GM18517 (cell line): ENCODE data around the gene DERL3.

Experiments used
- ATAC-seq: cut with Tn5 transposase; IDR thresholded peaks from one replicate; pipeline ENCODE4 v1.9.1; 2021; ENCODE audit warnings: mild to moderate bottlenecking, moderate library complexity; ENCODE audit not compliant: unreplicated experiment

Gene DERL3

DNA sequence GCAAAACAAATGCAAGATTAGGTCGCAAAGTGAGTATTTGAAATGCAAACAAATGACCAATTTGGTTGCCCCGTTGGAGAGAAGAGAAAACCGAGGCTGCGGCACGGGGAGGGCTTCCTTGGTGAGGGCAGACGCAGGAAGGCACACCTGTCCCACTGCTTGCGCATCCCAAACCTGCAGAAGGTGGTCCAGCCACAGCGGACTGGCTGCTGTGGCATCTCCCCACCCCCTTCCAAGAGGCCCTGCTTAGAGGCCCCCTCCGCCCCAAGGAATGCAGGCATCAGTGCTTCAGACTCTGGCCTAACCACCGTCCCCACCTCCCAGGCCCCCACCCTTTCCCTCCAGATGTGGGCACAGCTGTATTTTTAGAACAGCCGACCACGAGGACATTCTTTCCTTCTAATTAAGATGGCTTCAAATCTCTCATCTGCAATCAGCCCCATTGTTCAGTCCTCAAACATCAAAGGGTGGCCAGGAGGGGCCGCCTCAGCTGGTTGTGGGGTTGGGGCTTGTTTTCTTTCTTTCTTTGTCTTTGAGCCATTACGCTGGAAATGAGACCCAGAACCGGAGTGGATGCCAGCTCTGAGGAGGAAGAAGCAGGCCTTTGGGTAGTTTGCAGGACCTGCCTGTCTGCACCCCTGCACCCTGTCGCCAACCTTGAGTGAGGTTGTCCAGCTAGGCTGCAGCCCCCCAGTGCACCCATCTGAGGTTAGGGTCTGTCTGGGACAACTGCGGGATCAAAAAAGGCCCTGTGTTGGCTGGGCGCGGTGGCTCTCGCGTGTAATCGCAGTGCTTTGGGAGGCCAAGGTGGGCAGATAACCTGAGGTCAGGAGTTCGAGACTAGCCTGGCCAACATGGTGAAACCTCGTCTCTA lies 9.4 kb upstream of the DERL3 start:
- no peak for ATAC-seq

DNA sequence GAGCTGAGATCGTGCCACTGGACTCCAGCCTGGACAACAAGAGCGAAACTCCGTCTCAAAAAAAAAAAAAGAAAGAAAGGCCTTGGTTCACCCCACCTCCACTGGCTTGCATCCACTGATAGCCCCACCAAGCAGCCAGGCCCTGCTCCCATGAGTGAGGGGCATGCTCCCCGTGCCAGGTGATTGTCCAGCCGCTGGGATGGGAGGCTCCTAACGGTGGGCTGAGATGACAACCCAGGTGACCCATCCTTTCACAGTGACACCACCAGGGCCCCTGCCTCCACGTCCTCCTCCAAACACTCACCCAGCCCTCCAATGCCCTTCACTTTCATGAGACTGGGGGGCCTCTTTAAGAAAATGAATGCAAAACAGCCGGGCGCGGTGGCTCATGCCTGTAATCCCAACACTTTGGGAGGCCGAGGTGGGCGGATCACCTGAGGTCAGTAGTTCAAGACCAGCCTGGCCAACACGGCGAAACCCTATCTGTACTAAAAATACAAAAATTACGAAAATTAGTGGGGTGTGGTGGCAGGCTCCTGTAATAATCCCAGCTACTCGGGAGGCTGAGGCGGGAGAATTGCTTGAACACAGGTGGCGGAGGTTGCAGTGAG lies 8.6 kb upstream of the DERL3 start:
- ATAC-seq, result no peak

DNA sequence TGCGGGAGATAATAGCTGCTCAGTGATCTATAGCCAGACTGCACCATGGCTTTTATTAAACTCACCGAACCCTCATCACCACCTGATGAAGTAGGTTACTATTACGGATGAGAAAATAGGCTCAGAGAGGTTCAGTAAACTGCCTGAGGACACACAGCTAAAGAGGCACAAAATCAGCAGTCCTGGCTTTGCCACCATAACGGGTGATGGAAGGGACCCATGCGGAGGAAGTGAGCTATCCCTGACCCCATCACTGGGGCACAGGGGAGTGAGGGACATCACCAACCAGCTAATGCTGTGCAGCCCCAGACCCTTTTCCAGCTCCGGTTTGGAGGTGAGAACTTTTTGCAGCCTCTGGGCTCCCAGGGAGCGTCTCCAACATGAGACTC lies 7.3 kb upstream of the DERL3 start:
- ATAC-seq, result no peak

DNA sequence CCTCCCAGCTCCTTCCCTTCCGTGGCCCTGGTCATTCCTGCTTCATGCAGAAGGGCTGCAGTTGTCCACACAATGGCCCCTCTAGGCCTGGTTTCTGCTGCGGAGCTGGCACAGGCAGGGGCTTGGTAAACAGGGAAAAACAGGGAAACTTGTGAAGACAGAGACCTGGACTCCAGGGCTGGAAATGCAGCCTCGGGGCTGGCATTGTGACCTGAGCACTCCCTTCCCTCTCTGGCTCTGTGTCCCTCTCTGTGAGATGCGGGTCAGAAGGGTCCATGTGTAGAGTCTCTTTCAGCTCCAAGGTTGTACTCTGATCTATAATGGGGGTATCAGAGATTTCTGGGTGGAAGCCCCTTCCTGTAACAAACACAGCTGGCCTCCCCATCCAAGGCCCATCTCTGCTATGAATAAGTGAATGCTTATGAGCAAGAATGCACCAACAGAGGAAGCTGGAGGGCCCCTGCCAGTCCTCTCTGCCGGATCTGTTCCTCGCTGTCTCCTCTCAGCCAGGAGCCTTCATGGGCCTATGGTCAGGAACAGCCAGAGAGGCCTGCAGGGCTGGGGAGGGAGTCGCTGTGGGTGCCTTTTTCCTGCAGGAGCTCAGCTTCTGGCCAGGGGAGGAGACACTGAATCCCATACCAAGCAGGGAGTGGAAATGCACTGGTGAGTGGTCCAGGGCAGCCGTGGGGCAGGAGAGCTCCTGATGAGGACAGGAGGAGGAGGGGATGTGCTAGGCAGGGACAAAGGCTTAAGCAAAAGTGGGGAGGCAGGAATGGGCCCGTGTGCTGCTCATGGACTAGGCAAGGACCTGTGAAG lies 6.7 kb upstream of the DERL3 start:
- no peak for ATAC-seq

DNA sequence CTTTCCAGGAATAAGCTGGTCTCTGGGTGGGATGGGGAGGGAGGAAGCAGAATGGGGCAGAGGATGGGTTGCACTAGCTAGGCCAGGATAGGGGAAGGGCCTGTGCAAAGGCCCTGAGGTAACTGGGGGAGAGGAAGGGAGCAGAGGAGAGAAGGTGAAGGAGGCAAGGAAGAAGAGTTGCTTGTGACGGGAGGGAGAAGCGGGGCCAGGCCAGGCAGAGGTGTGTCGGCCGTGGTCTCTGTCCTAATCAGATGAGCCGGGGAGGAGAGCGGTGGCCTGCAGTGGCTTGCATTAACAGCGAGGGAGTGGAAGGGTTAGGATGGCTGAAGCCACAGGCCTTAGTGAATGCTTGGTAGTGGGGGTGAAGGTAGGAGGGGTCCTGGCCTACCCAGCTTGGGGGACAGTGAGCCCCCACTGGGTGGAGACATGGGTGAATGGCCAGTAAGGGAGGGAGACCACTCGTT lies 6.0 kb upstream of the DERL3 start:
- no peak for ATAC-seq

DNA sequence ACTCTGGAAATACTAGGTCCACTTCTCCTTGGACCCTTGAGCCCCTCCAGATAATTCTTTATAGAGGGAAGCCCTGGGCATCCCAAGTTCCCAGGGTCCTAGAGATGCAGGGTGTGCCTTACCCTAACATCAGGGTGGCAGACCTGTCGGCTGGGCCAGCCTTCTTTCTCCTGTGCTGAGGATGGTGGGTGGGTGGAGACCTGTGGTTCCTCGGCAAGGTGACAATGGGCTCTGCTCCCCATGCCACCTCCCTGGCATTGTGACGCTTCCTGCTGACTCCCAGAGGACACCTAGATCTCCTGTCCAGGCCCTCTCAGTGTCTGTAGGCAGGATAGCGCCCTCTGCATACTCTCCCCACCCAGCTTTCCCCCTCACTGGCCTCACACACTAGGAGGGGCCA lies 3.8 kb upstream of the DERL3 start:
- ATAC-seq, result no peak

DNA sequence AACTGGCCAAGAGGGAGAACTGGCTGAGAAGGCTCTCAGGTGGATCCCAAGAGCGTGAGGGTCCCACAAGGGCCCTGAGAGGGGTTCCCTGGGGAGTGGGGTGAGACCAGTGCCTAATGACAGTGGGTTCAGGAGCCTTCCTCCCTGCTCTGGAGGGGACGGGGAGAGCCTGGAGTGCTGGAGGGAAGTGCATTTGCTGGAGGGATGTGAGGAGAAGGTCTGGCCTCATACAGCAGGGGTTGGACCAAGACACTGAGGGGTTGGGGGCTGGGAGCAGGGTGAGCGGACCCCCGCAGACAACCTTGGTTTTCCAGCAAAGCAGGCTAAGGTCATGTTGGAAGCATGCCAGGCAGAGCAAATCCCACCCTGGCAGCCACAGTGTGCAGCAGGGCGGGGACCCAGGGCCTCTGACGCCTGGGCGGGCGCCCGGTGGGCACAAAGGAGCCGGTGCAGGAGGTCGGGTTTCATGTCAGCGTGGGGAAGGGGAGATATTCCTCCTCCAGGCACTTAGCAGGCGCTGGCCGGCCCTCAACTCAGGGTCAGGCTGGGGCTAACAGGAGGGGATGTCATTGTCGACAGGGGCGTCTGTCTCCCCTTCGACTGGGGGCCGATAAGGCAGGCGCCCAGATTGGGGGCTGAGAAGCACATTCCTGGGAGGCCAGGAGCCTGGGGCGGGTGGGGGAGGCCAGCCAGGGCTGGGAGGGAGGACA lies 3.1 kb upstream of the DERL3 start:
- ATAC-seq, result no peak

DNA sequence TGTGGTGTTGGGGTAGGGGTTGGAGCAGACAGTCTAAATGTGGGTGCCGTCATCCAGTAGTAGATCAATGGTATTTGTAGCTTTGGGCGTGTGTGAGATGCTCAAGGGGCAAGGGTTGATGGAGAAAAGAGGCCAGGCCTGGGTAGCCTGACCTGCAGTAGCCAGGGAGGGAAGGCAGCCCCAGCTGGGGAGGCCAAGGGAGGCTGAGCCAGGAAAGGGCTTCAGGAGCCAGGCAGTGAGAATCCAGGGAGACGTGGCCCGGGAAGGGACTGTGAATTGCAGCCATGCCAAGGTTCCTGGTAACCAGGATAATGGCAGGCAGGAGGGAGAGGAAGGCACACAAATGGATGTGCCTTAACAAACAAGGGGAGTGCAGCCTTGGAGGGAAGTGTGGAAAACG lies 2.5 kb upstream of the DERL3 start:
- ATAC-seq, result no peak

DNA sequence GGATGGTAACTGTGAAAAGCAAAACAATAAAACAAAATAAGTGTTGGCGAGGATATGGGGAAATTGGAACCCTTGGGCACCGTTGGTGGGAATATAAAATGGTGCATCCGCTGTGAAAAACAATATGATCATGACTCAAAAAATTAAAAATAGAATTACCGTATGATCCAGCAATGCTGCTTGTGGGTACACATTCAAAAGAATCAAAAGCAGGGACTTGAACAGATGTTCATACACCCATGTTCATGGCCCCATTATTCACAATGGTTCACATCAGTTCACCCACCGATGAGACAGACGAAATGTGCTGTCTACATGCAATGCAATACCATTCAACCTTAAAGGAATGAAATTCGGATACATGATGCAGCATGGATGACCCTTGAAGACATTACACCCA lies 1.2 kb upstream of the DERL3 start:
- ATAC-seq, result no peak

DNA sequence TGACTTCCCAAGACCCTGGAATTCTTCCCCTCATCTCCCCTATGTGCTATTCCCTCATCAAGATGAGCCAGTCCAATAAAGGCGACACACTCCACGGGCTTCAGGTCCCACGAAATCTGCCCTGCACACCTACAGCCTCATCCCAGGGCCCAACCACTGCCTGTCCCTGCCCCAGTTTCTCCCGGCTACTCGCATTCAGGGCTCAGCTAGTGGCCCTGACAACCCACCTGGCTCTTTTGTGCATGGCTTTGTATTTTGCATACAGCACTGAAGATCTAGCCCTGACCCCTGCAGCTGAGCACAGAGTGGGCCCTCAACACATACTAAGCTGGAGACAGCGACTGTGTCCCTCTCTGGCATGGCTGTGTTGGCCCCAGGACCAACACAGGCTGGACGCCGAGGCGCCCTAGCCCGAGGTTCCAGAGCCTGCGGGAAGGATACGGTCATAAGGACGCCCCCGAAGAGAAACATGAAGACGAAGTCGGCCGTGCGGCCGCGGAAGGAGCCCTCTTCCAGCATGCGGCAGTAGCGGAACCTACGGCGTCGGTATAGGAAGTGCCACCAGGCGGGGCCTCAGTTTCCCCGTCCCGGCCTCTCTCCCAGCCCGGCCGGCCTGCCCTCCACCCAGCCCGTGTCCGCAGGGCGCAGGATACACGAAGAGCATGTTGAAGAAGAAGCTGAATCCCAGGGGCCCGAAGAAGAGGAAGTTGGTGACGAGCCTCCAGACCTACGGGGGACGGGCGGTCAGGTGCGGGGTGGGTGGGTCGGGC lies 710 bp downstream of the DERL3 start:
- ATAC-seq, result no peak

DNA sequence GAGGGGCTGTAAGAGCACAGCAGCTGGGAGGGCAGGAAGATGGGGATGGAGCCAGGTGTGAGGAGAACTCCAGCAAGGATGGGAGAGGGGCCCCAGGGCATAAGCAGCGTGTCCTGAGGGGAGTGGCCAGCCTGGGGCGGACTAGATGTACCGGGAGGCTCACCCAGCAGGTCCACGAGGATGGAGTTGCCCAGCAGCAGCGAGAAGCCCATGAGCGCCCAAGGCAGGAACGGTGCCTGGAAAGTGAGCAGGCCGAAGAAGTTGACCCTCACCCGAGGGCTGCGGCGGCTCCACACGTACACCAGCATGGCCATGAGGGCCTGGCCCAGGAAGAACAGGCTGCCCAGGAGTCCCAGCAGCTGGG lies 1.3 kb downstream of the DERL3 start:
- no peak for ATAC-seq

DNA sequence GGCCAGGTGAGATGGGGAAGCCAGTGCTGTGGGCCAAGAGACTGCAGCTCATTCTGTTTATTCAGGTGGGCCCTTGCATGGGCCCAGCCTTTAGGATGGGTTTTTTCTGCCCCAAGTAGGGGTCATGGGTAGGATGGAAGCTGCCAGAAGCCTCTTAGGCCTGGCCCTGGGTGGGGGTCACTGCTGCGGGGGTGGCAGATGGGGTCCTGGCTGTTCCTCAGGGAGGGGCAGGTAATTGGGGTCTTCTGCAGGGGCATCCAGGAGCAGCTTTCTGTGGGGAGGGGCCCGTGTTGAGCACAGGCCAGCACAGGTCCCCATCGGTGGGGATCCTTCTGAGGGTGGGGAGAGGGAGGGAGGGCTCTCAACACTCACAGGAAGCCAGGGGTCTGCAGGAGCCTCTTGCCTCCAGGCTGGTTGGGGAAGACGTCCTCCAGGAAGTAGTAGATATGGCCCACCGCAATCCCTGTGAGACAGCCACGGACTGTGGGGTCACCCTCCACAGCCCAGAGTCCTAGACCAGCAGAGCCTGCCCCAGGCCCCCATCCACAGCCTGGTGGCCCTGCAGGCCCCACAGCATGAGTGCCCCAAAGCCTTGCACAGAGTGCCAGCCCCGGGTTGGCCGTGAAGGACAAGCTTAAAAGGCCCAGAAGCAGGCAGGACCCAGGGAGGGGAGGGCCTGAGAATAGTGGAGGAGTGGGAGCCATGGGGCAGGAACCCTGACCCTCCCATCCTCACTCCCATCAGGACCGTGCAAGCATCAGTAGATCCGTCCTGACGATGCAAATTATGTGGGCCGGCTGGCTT lies 1.9 kb downstream of the DERL3 start:
- no peak for ATAC-seq

DNA sequence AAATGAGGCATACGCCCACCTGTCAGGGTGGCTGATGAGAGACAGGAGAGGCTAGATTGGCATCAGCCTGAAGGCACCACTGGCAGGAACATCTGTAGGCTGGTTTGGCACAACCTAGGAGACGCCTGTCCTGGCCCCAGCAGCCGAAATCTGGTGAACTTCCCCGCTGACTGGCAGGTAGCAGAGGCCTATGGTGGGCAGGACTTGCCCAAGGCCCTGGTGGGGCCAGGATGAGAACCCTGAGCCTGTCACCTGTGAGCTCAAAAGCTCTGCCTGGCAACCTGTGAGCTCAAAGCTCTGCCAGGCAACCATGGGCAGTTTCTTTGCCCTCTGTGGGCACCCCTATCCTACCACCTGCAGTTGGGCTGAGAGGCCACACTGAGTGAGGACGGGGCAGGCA lies 2.5 kb downstream of the DERL3 start:
- no peak for ATAC-seq

DNA sequence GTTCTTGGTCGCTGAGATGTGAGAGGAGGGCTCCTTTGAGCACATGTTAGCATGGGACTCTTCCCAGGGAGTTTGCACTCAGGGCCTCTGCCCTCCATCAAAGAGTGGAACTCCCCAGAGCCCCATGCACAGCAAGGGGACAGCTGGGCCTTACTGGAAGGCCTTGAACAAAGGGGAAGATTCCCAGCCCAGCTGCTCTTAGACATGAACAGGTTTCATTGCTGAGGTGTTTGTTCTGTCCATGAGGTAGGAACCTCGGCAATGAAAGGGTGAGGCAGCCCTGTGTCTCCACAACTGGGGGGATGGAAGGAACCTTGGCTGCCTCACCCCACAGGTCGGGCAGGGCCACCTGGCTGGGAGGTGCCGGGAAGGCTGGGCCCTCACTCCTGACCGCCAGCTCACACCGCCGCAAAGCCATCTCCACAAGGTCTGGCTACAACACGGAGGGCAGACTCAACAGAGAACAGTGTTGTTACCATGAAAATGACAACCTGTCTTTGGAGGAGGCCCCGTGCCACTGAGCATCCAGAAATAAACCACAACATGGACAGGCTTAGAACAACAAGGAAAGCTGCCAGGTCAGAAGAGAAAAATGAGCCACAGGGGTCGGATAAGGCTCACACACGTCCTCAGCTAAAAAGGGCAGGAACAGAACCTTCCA lies 3.2 kb downstream of the DERL3 start:
- ATAC-seq, result no peak

DNA sequence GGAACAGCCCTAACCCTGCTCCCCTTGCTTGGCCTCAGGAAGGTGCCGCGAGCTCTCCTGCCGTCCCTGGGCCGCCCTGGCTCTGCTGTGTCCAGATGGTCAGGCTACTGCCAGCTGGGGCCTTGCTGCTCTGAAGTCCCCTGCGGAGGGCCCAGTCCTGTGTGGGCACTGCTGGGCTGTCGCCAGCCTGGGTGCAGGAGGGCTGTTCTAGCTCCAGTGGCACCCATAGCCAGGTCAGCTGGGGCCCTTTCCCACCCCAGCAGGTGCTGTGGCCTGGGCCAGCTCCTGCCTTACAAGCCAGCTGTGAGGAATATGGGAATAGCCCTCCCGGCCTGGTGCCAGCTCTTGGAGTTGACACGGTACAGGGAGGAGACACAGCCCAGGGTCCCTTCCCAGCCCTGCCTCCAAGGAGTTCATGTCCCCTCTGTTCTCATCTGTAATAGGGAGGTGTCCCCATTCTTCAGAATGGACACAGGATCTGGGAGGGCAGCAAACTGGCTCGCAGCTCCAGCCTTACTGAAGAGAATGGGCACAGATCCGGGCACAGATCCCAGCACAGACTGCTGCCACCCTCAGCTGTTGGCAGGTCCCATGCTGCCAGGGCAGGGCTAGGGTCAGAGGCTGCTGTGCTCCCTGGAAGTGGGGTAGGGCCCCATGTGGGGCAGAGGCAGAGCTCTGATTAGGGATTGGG lies 3.9 kb downstream of the DERL3 start:
- no peak for ATAC-seq

DNA sequence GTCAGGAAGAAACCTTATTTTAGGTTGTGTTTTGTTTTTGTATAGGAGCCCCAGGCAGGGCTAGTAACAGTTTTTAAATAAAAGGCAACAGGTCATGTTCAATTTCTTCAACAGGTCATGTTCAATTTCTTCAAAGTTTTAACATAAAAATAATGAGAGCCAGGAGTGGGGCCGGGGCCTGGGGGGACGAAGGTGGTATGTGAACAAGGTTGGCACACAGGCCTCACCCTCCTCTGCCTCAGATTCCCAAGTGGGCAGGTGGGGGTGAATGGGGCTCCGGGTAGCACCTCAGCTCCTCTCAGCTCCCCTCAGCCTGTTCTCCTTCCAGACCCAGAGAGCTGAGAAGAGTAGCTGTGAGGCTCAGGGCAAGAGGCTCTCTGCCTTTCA lies 4.4 kb downstream of the DERL3 start:
- no peak for ATAC-seq

DNA sequence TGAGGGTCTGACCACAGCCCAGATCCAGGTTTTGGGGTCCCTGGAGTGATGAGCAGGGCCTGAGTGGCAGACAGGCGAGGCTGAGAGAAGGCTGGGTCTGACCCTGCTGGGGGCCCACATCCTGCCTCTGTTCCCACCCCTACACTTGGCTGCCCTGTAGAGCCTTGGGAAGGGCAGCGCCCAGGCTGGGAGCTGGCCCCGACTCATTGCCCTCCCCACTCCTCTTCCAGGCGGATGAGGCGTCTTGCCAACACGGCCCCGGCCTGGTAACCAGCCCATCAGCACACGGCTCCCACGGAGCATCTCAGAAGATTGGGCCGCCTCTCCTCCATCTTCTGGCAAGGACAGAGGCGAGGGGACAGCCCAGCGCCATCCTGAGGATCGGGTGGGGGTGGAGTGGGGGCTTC lies 4.9 kb downstream of the DERL3 start:
- no peak for ATAC-seq

DNA sequence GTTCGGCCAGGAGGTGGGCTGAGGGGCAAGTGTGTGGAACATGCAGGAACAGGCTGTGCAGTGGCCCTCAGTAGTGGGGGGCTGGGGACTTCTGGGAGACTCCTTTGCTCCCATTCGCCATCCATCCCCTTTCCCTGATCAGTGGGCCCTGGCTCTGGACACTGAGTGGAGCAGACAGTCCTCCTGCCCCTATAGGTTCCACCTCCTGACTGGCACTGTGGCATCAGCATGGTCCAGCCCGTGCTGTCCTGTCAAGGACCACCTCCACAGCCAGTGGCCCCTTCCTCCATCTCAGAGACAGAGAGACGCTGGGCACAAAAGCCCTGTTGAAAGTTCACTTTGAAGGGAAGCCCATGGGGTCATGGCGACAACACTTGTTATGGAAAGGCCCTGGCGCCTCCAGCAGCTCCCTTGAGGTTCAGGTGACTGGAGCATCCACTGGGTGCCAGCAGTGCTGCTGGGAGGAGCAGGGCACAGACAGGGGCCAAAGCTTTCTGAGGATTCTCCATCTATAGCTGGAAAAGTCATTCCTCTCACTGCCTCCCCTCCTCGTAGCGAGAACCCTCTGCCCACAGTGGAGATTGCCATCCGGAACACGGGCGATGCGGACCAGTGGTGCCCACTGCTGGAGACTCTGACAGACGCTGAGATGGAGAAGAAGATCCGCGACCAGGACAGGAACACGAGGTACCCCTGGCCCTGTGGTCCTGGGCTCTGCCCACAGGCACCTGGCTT lies 5.6 kb downstream of the DERL3 start:
- no peak for ATAC-seq
